Glutamatergic neuron (in vitro differentiated cells): Measurements from ENCODE around the gene RASGEF1C. TPM values are rescaled to one million over a fixed set of nuclear protein-coding genes. Genes with fewer than 3 reads are reported as not detected.

Source experiments
- DNase-seq: peaks from one replicate; pipeline ENCODE4 v3.0.0; 2022
- H3K27ac Mint-ChIP-seq: one replicate; pipeline ENCODE4 v1.8.0; 2020; ENCODE audit warnings: mild to moderate bottlenecking, mixed read lengths, inconsistent platforms; ENCODE audit not compliant: unreplicated experiment
- H3K27me3 Mint-ChIP-seq: one replicate; pipeline ENCODE4 v1.8.0; 2020; ENCODE audit warnings: mild to moderate bottlenecking, moderate library complexity, mixed read lengths, inconsistent platforms; ENCODE audit not compliant: unreplicated experiment
- H3K36me3 Mint-ChIP-seq: one replicate; pipeline ENCODE4 v1.8.0; 2020; ENCODE audit warnings: mild to moderate bottlenecking, mixed read lengths, inconsistent platforms; ENCODE audit not compliant: unreplicated experiment
- H3K4me1 Mint-ChIP-seq: one replicate; pipeline ENCODE4 v1.8.0; 2020; ENCODE audit warnings: mild to moderate bottlenecking, low read depth, mixed read lengths, inconsistent platforms; ENCODE audit not compliant: unreplicated experiment
- H3K4me3 Mint-ChIP-seq: one replicate; pipeline ENCODE4 v1.8.0; 2020; ENCODE audit warnings: mild to moderate bottlenecking, mixed read lengths, inconsistent platforms; ENCODE audit not compliant: unreplicated experiment
- H3K9me3 Mint-ChIP-seq: one replicate; pipeline ENCODE4 v1.8.0; 2020; ENCODE audit warnings: mild to moderate bottlenecking, moderate library complexity, mixed read lengths, inconsistent platforms; ENCODE audit not compliant: unreplicated experiment
- total RNA-seq: library from RNA; stranded (reverse); fragmentation: NEBNext Ultra II Directional; extraction: Animal tissue kit (Norgen Biotek cat#: 25700); gene quantifications from one replicate; pipeline ENCODE4 v1.2.1, GENCODE V29; 2021; ENCODE audit not compliant: unreplicated experiment
- TF ChIP-seq, protein P1 (sequence below): fragments of 200-600 bp; sonication (generic); IDR thresholded peaks from one replicate; pipeline ENCODE4 v1.5.0; 2021; ENCODE audit not compliant: partially characterized antibody, unreplicated experiment

RASGEF1C gene
- total RNA-seq, 1 donor from 2014 or later: 21.1 TPM

DNA sequence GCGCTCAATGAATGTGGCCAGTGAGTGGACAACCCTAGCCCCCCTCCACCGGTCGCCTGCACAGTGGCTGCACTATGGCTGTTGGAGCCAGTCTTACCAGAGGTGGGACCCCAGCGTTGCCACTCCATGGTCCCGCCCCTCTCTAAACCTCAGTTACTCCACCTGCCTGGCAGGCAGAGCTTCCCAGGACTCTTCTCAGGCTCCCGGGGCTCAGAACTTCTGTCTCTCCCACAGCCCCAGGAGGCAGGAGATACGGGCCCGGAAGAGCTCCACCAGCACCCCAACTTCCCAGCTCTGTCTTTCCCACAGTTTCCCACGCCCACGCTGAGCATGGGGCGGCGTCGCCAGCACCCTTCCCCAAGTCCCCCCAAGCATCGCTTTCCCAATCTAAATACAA, 975 bp downstream of the RASGEF1C start:
- DNase-seq: no peak
- Mint-ChIP-seq H3K27me3 (peaks cover 11% of the 10 kb centered on the region), H3K36me3 (no peaks in the 10 kb centered on the region), H3K27ac (peak overlapping the region; percentile 34), H3K4me3 (peak overlapping the region; percentile 92), H3K4me1 (peaks cover 10% of the 10 kb centered on the region), H3K9me3 (peaks cover 6% of the 10 kb centered on the region)
- TF ChIP-seq, protein P1, sequence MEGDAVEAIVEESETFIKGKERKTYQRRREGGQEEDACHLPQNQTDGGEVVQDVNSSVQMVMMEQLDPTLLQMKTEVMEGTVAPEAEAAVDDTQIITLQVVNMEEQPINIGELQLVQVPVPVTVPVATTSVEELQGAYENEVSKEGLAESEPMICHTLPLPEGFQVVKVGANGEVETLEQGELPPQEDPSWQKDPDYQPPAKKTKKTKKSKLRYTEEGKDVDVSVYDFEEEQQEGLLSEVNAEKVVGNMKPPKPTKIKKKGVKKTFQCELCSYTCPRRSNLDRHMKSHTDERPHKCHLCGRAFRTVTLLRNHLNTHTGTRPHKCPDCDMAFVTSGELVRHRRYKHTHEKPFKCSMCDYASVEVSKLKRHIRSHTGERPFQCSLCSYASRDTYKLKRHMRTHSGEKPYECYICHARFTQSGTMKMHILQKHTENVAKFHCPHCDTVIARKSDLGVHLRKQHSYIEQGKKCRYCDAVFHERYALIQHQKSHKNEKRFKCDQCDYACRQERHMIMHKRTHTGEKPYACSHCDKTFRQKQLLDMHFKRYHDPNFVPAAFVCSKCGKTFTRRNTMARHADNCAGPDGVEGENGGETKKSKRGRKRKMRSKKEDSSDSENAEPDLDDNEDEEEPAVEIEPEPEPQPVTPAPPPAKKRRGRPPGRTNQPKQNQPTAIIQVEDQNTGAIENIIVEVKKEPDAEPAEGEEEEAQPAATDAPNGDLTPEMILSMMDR: no peak

DNA sequence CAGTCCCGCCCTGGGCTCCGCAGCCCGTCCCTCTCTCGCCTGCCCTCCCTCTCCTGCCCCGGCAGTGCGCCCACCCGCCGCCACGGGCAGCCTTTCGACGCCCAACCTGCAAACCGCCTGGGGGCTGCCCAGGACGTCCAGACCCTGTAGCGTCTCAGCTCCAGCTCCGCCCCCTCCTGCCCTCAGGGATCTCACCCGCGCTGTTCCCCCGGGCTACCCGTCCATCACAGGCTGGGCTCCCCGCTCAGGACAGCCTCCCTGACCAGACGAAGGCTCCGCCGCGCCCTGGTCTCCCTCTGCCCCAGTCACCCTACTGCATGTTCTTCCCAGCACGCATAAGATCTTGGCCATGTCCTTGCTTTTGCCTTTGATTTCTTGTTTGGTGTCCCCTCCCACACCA, 1.4 kb downstream of the RASGEF1C start:
- peaks cover 6% of the 10 kb centered on the region for H3K9me3 Mint-ChIP-seq
- peaks cover 10% of the 10 kb centered on the region for H3K4me1 Mint-ChIP-seq
- no peaks in the 10 kb centered on the region for H3K36me3 Mint-ChIP-seq
- peak overlapping the region; percentile 15 for H3K27ac Mint-ChIP-seq
- TF ChIP-seq, protein P1: no peak
- peaks cover 11% of the 10 kb centered on the region for H3K27me3 Mint-ChIP-seq
- peak overlapping the region; percentile 92 for H3K4me3 Mint-ChIP-seq
- DNase-seq: peak; percentile 40

DNA sequence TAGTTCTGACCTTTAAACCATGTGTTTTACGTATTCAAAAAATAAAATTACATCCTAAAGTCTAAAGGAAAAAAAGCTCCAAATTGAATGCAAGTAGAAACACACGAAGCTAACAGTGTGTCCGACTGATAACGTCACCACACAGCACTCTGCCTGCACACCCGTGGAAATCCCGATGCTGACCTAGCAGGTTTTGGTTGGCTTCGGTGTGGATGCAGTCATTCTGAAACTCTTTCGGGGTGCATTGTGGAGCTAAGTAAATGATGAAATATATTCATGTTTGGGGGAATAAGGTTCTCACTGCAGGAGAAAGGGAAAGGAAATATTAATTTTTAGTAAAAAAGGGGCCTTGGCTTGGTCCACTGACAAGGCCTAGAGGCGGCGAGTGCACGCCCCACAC, 2.0 kb downstream of the RASGEF1C start:
- TF ChIP-seq, protein P1: no peak
- peak overlapping the region; percentile 69 for H3K4me3 Mint-ChIP-seq
- no peaks in the 10 kb centered on the region for H3K36me3 Mint-ChIP-seq
- DNase-seq: no peak
- H3K9me3 Mint-ChIP-seq: peaks cover 6% of the 10 kb centered on the region
- H3K4me1 Mint-ChIP-seq: peaks cover 10% of the 10 kb centered on the region
- H3K27me3 Mint-ChIP-seq: peaks cover 9% of the 10 kb centered on the region
- no peak overlapping the region for H3K27ac Mint-ChIP-seq

DNA sequence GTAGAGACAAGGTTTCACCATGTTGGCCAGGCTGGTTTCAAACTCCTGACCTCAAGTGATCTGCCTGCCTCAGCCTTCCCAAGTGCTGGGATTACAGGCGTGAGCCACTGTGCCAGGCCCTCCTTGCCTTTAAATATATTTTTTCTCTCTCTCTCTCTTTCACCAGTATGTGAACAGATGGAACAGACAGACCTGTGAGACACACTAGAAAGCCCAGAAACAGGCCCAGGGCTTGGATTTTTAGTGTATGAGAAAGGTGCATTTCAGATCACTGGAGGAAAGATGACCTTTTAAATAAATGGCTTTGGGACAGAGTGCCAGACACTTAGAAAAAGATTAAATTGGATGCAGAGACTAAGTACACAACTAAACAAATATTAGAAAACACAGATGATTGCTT, 3.1 kb downstream of the RASGEF1C start:
- peaks cover 11% of the 10 kb centered on the region for H3K27me3 Mint-ChIP-seq
- DNase-seq: no peak
- no peak overlapping the region for H3K4me3 Mint-ChIP-seq
- peaks cover 11% of the 10 kb centered on the region for H3K9me3 Mint-ChIP-seq
- no peaks in the 10 kb centered on the region for H3K36me3 Mint-ChIP-seq
- H3K27ac Mint-ChIP-seq: peak overlapping the region; percentile 77
- peaks cover 14% of the 10 kb centered on the region for H3K4me1 Mint-ChIP-seq
- TF ChIP-seq, protein P1: no peak

DNA sequence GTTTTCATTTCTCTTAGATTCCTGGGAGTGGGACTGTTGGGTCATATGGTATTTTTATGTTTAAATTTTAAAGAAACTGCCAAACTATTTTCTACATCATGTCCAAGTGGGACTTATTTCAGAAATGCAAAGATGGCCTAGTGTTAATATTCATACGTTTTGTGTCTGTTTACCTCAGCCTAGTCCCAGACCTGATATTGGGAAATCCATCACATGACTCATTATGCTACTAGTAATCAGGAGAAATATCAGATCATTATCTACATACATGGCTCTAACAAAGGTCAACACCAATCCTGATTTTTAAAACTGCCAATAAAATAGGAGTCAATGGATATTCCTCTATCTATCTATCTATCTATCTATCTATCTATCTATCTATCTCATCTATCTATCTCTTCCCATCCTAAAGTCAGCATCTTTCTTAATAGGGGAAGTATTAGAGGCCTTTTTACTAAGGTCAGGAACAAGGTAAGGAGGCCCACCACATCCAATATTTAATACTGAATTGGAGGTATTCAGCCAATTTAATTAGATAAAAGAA, 4.7 kb downstream of the RASGEF1C start:
- peaks cover 14% of the 10 kb centered on the region for H3K4me1 Mint-ChIP-seq

More for the DNA sequence above, 4.7 kb downstream of the RASGEF1C start:
- H3K27ac Mint-ChIP-seq: no peak overlapping the region
- no peaks in the 10 kb centered on the region for H3K36me3 Mint-ChIP-seq
- H3K4me3 Mint-ChIP-seq: no peak overlapping the region
- TF ChIP-seq, protein P1: no peak
- peaks cover 7% of the 10 kb centered on the region for H3K9me3 Mint-ChIP-seq
- DNase-seq: no peak
- peaks cover 6% of the 10 kb centered on the region for H3K27me3 Mint-ChIP-seq
